HG02623 (cell line): ENCODE results near the gene ATP11C.
"Not testable (repeated sequence)": the region's sequence is repeated elsewhere in the genome, so short reads cannot be mapped to it uniquely, and the experiment has no call there.

ENCODE experiments used
- ATAC-seq: cut with Tn5 transposase; IDR thresholded peaks from one replicate; pipeline ENCODE4 v1.9.1; 2021; ENCODE audit warnings: moderate library complexity; ENCODE audit not compliant: unreplicated experiment

ATP11C gene

GRCh38 chrX:139738581-139738980 lies 194.3 kb downstream of the ATP11C start:
- no peak for ATAC-seq

GRCh38 chrX:139736151-139736550 lies 196.7 kb downstream of the ATP11C start:
- ATAC-seq: no peak

GRCh38 chrX:139734996-139735395 lies 197.9 kb downstream of the ATP11C start:
- ATAC-seq: no peak

- peak; percentile 95 for ATAC-seq
These were observed 207.1 kb downstream of the ATP11C start for GRCh38 chrX:139725720-139726119.

DNA sequence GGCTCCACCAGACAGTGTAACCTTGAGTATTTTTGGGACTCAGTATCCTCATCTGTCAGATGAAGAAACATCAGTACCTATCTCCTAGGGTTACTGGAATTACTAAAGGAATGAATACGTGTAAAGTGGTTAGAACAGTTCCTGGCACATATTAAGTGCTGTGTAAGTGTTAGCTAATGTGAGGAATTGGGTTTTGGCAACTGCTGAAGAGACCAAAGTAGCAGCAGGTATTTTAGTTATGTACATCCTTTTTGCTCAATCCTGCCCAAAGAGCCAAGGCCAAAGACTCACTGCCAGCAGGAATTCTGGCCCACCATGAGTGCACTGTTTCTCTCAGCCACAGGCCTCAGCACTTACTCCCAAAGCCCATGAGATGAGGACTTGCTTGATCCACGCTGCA lies 208.2 kb downstream of the ATP11C start:
- no peak for ATAC-seq

GRCh38 chrX:139720979-139721378 lies 211.9 kb downstream of the ATP11C start:
- ATAC-seq: no peak

DNA sequence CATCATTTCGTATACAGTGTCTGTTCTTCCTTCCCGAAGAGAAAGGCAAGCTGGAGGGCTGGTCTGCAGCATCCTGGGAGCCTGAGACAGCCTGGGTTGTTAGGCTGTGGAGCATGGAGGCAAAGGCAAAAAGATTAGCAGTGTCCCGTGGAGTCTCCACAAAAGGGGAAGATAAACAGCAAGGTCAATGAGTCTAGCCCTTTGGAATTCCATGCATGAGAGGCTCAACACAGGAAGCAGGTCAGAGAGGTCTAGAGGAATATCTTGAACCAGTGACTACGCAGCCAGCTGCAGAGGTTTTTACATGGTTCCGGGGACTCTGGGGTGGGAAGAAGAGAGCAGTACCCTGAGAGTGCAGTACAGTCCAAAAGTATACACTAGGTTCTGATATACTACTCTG lies 212.7 kb downstream of the ATP11C start:
- no peak for ATAC-seq

GRCh38 chrX:139708067-139708466 lies 224.8 kb downstream of the ATP11C start, which contains the start of gene MCF2:
MCF2 (minus strand) TSS chrX:139708167; CDS start chrX:139651744, 56,423 bp downstream.
- no peak for ATAC-seq

DNA sequence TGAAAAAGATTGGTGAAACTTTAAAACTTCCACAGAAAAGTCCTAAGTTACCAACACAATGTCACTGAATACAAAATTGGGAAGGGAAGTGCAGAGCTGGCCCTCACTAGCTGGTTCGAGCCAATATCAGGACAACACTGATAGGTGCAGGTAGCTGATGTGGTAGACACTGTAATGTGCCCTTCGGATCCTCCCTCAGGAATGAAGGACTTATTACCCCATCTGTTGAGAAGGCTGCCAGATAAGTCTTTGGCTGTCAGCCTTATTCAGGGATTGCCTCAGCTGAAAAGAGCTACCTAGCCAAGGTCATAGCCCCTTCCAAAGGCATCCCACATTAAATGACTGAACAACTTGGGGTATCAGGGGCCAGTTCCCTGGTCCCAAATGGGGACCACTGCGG lies 230.2 kb downstream of the ATP11C start:
- ATAC-seq: no peak

GRCh38 chrX:139692908-139693307 lies 239.9 kb downstream of the ATP11C start:
- no peak for ATAC-seq

- no peak for ATAC-seq
These were observed 240.4 kb downstream of the ATP11C start for GRCh38 chrX:139692506-139692849.

GRCh38 chrX:139691843-139692505 lies 240.9 kb downstream of the ATP11C start:
- no peak for ATAC-seq

- ATAC-seq: no peak
These were observed 241.4 kb downstream of the ATP11C start for GRCh38 chrX:139691493-139691842.

DNA sequence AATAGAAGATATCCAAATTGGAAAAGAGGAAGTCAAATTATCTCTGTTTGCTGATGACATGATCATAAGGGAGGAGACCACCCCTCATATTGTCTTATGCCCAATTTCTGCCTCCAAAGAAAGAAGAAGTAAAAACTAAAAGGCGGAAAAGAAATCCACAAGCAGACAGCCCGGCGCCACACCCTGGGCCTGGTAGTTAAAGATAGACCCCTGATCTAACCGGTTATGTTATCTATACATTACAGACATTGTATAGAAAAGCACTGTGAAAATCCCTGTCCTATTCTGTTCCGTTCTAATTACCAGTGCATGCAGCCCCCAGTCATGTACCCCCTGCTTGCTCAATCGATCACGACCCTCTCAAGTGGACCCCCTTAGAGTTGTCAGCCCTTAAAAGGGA lies 247.7 kb downstream of the ATP11C start:
- not testable (repeated sequence) for ATAC-seq

- ATAC-seq: no peak
These were observed 252.5 kb downstream of the ATP11C start for GRCh38 chrX:139680356-139680755.
